Measurements from ENCODE around the gene SCGB1C1.
"Not testable (repeated sequence)": the region's sequence is repeated elsewhere in the genome, so short reads cannot be mapped to it uniquely, and the experiment has no call there.

Gene SCGB1C1

GRCh38 chr11:192674-193128, at the start of gene SCGB1C1:
Gene SCGB1C1, plus strand, starts transcription at chr11:193078. Its CDS starts 22 bp downstream, at chr11:193100.
- not testable (repeated sequence) for DNase-seq

GRCh38 chr11:180242-180641, 12.6 kb upstream of the SCGB1C1 start:
- not testable (repeated sequence) for DNase-seq

DNA sequence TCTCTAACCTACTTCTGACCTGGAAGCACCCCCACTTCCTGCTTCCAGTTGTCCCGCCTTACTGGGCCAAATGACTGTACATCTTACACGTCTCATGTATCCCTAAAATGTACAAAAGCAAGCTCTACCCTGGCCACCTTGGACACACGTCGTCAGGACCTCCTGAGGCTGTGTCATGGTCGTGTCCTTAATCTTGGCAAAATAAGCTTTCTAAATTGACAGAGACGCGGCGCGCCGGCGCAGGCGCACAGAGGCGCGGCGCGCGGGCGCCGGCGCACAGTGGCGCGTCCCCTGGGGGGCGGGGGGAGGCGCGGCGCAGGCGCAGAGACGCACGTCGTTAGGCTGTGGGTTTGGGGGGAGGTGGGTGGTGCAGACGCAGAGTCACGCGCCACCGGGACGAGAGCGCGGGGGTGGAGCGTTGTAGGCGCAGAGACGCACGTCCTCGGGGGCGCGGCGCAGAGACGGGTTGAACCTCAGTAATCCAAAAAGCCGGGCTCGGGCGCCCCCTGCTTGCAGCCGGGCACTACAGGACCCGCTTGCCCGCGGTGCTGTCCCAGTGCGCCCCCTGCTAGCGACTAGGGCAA, 3.6 kb upstream of the SCGB1C1 start:
- not testable (repeated sequence) for DNase-seq

DNA sequence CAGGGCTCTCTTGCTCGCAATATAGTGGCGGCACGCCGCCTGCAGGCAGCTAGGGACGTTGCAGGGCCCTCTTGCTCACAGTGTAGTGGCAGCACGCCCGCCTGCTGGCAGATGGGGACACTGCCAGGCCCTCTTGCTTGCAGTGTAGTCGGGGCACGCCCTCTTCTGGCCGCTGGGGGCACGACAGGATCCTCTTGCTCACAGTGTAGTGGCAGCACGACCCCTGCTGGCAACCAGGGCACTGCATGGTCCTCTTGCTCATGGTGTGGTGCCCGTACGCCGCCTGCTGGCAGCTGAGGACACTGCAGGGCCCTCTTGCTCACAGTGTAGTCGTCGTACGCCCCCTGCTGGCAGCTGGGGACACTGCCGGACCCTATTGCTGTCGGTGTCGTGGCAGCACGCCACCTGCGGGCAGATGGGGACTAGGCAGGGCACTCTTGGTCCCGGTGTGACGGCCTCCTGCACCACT, 3.0 kb upstream of the SCGB1C1 start:
- DNase-seq: not testable (repeated sequence)

GRCh38 chr11:190546-190945, 2.3 kb upstream of the SCGB1C1 start:
- not testable (repeated sequence) for DNase-seq

- DNase-seq: not testable (repeated sequence)
These were observed 1.1 kb upstream of the SCGB1C1 start for GRCh38 chr11:191490-192478.

DNA sequence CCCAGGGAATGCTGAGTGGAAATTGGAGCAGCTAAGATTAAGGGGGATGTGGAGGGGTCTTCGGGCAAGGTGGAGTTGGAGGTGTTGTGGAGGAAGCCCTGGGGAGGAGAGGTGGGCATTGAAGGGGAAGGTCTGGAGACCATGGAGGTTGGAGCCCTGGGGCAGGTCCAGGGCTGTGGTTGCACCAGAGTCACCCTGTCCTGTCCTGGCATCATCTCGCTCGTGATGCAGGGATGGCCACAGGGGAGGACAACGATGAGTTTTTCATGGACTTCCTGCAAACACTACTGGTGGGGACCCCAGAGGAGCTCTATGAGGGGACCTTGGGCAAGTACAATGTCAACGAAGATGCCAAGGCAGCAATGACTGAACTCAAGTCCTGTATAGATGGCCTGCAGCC, 603 bp downstream of the SCGB1C1 start:
- not testable (repeated sequence) for DNase-seq

- no peak for DNase-seq
These were observed 4.2 kb downstream of the SCGB1C1 start for GRCh38 chr11:196786-197731.

DNA sequence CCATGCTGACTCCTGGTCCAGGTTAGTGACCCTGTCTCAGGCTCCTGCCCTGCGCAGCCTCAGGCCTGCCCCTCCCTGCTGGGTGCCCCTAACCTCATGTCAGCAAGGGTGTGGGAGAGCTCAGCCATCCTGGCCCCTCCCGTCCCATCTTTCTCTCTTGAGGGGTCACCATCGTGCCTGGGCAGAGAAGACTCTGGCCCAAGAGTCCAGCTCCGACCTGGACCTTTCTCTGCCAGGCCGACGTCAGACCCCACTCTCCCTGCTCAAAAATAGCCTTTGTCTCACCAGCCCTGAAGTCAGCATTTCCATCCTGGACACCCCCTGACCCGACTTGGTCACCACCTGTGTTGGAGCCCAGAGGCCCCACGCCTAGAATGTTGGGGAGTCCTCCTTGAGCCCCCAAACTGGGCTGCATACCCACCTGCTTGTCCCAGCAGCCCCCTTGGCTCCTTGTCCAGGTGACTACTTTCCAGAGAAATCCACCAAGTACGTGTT, 4.9 kb downstream of the SCGB1C1 start:
- no peak for DNase-seq

GRCh38 chr11:198236-198806, 5.4 kb downstream of the SCGB1C1 start:
- DNase-seq: no peak

GRCh38 chr11:199004-199581, 6.2 kb downstream of the SCGB1C1 start:
- DNase-seq: no peak

DNA sequence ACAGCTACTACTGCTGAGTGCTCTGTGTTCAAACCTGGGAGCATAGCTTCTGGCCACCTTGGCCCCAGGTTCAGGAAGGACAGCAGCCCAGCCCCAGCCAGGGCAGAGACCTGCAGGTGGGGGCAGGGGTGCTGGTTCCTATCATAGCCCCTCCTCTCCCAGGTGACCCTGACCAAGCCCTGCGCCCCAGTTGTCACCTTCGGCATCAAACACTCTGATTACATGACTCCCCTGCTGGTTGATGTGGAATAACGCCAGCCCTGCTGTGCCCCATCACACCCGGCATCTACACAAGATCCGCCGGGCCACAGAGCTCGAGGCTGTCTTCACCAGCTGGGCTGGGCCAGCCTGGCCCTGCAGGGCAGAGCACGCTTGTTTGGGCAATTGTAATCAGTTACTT, 6.9 kb downstream of the SCGB1C1 start:
- DNase-seq: no peak

DNA sequence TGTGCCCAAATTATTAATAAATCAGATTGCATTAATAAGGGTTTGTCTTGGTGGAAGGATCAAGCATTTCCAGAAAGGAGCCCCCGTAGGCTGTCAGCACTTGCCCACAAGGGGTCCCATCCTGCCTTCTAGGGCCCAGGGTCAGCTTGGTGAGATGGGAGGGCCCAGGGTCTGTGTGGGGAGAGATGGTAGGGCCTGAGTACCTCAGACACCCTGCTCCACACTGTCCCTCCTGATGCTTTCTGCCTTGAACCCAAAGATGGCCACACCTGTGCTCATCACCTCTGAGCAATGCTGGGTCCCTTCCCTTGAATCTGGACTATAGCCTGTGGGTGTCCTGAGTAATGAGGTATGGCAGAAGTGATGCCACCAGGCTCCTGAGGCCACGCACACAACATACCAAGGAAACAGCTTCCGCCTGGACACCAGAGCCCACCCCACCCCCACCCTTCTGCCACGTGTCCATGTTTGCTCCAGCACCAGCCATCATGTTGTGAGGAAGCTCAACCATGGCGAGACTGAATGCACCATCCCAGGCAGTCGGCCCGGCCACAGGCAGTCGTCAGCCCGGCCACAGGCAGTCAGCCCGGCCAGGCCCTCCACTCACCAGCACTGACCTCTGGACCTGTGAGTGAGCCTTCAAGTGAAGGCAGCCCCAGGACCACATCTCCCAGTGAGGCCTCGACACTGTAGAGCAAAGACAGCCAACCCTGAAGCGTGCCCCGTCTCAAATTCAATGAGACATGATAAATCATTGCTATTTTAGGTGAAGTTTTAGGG, 7.5 kb downstream of the SCGB1C1 start:
- DNase-seq: no peak

DNA sequence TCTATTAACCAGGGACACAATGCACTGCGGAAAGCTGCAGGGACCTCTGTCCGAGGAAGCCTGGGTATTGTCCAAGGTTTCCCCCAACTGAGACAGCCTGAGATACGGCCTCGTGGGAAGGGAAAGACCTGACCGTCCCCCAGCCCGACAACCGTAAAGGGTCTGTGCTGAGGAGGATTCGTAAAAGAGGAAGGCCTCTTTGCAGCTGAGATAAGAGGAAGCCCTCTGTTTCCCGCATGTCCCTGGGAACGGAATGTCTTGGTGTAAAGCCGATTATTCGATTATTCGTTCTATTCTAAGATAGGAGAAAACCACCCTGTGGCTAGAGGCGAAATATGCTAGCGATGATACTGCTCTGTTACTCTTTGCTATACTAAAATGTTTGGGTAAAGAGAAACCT, 9.1 kb downstream of the SCGB1C1 start:
- no peak for DNase-seq

- no peak for DNase-seq
These were observed 9.6 kb downstream of the SCGB1C1 start for GRCh38 chr11:202490-202889.

- no peak for DNase-seq
These were observed 10.4 kb downstream of the SCGB1C1 start for GRCh38 chr11:203056-203944.

- DNase-seq: no peak
These were observed 11.2 kb downstream of the SCGB1C1 start for GRCh38 chr11:203945-204586.

DNA sequence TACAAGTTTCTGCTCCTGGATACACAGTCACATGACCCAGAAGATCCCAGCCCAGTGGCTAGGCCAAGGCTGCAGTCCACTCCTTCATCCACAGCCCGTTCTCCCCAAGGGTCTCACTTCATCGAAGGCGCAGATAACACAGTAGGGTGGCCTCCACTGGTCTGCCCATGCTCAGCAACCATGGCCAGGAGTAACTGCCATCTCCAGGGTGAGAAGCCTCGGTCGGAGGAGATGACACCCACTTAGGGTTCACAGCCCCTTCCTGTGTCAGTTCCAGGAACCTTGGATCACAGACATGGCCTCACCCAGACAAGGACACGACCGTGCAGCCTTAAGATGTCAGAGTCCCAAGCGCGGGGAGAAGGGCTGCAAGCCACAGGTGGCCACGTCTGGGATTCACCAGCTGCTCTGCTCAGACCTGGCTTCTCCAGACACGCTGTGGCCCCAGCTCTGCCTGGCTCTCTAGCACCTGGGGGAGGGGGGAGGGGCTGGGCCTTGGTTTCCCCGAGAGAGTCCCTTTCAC, 11.8 kb downstream of the SCGB1C1 start:
- DNase-seq: no peak
